Right ventricle myocardium inferior (tissue), 1 donor: ENCODE measurements around the gene FRRS1. TPM values are rescaled to one million over a fixed set of nuclear protein-coding genes. Genes with fewer than 3 reads are reported as not detected.
"Not testable (repeated sequence)": the region's sequence is repeated elsewhere in the genome, so short reads cannot be mapped to it uniquely, and the experiment has no call there.

ENCODE experiments used
- ATAC-seq: fragments of 200-7000 bp; cut with Tn5 transposase; one replicate; pipeline ENCODE4 v1.9.1; 2020; ENCODE audit warnings: mild to moderate bottlenecking, moderate library complexity
- DNase-seq: peaks from one replicate; pipeline ENCODE4 v3.0.0; 2021; ENCODE audit errors: missing footprints
- intact Hi-C: fragments of 100-400 bp; cut with DNase I; formaldehyde crosslinking; loops from one replicate; pipeline ENCODE4 v1.11.0; 2022
- total RNA-seq: library from RNA; stranded (reverse); fragmentation: NEBNext Ultra II Directional; extraction: Animal tissue kit (Norgen Biotek cat#: 25700); gene quantifications from one replicate; pipeline ENCODE4 v1.2.1, GENCODE V29; 2021
- donor health status: DM: no; HTN: yes; CAD: no; lungs with severe emphysema.

FRRS1 gene
- total RNA-seq, 1 donor from 2014 or later = 2.8 TPM

GRCh38 chr1:99772809-99773208 is 6.4 kb upstream of the FRRS1 start:
- no peak for DNase-seq
- ATAC-seq = no peak
- intact Hi-C loops = no loop called here

- DNase-seq (no peak), ATAC-seq (no peak)
- intact Hi-C loops = no loop called here
Measured at GRCh38 chr1:99771513-99771918, 5.1 kb upstream of the FRRS1 start.

GRCh38 chr1:99768524-99769245 is 2.2 kb upstream of the FRRS1 start:
- intact Hi-C loops = no loop called here
- ATAC-seq = no peak
- DNase-seq = no peak

DNA sequence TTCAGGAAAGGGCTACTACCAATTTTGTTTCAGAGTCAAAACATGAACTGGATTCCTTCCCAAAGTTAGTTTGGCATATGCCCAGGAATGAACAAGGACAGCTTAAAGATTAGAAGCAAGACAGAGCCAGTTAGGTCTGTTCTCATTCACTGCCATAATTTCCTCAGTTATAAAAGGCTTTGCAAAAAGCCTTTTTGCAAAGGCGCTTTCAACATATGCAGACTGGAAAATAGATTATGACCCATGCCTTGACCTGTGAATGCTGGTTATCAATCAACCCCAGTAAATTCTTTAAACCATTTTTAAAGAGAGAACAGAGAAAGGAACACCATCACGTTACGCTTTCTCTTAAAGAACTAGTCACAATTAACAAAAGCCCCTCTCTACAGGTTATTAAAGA is 1.7 kb upstream of the FRRS1 start:
- no peak for DNase-seq
- ATAC-seq = no peak
- intact Hi-C loops = no loop called here

- DNase-seq (no peak), ATAC-seq (no peak)
- intact Hi-C loops = no loop called here
Measured at GRCh38 chr1:99764909-99765308, 1.5 kb downstream of the FRRS1 start.

DNA sequence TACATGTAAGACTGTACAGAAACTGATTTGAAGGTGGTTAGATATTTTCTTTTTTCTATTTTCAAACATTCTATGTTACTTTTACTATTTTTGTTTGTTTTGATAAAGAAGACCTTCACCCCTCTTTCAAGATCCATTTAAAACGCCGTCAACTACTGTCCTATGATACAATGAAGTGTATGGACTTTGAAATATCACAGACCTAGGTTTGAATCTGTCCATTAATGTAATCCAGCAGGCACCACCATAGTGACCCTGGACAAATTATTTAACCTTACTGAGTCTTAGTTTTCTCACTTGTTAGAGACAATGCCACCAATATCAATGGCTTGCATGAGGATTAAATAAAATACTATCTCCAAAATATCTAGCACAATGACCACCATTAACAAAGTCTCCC is 2.0 kb downstream of the FRRS1 start:
- intact Hi-C loops = no loop called here
- DNase-seq (no peak), ATAC-seq (no peak)

- intact Hi-C loops = no loop called here
Measured at GRCh38 chr1:99763956-99764355, 2.5 kb downstream of the FRRS1 start.

GRCh38 chr1:99761774-99762173 is 4.7 kb downstream of the FRRS1 start:
- intact Hi-C loops = no loop called here
- no peak for ATAC-seq
- DNase-seq = no peak

More at GRCh38 chr1:99763956-99764355, 2.5 kb downstream of the FRRS1 start:
- DNase-seq = no peak
- no peak for ATAC-seq

DNA sequence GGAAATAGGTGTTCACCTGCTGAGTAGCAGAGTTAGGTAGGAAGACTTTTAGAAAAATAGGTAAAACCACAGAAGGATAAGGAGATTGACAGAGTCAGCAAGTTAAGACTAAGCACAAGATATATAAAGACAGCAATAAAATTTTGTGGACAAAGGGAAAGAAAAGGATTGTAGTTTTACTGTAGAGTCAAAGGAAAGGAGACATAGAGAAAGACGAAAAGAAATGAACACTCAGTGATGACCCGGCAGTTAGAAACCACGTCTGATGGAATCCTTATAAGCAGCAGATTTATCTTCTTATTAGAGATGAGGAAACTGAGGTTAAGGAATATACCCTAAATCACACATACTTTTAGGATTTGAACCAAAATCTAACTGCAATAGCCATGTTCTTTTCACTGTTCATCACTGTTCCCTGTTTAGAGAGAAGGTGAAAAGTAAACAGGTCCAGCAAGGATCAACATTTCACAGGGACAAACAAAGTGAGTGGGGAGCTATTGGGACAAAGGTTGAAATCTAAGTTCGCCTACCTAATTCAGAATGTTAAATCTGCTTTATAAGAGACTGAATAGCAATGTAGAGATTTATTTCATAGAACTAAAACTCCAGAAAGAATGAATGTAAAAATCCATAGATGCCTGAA is 6.8 kb downstream of the FRRS1 start:
- intact Hi-C loops = no loop called here
- DNase-seq (no peak), ATAC-seq (no peak)

GRCh38 chr1:99758686-99759517 is 7.5 kb downstream of the FRRS1 start:
- DNase-seq, intact Hi-C loops, ATAC-seq: not testable (repeated sequence)

- intact Hi-C loops = no loop called here
- no peak for DNase-seq
- no peak for ATAC-seq
Measured at GRCh38 chr1:99758073-99758511, 8.3 kb downstream of the FRRS1 start.

DNA sequence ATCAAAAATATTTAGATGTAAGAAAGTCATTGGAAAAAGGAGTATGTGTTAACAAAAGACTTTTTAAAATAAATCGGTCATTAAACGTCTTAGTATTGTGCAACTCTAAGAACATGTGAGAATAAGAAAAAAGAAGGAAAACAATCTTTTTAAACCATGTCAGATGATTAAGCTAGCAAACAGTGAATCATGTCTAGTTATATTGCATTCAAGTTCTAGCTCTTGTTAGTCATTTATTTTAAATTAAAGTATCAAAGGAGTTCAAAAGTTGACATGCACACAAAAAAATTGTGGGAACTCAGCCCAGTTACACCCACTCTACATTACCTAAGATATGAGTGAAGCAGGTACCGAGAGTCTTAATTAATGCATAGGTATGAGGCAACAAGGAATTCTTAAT is 9.8 kb downstream of the FRRS1 start:
- no peak for DNase-seq
- no peak for ATAC-seq
- intact Hi-C loops = no loop called here

GRCh38 chr1:99755664-99756063 is 10.8 kb downstream of the FRRS1 start:
- intact Hi-C loops = no loop called here
- ATAC-seq = no peak
- no peak for DNase-seq

DNA sequence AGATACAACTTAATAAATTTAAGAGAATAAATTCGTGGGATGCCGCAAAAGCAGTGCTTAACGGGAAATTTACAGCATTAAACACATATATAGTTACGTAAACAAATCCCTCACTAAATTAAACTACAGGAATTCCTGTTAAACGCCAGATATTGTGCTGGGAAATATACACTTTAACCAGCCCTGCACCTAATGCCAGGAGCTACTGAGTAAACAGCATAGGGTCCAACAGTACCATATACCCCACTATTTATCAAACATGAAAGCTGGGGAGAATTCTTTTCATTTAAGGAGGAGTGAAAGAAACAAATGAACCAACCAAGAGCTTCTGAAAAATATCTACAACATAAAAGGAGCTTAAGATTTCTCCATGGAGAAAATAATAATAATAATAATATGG is 11.7 kb downstream of the FRRS1 start:
- intact Hi-C loops = no loop called here
- no peak for ATAC-seq
- no peak for DNase-seq

DNA sequence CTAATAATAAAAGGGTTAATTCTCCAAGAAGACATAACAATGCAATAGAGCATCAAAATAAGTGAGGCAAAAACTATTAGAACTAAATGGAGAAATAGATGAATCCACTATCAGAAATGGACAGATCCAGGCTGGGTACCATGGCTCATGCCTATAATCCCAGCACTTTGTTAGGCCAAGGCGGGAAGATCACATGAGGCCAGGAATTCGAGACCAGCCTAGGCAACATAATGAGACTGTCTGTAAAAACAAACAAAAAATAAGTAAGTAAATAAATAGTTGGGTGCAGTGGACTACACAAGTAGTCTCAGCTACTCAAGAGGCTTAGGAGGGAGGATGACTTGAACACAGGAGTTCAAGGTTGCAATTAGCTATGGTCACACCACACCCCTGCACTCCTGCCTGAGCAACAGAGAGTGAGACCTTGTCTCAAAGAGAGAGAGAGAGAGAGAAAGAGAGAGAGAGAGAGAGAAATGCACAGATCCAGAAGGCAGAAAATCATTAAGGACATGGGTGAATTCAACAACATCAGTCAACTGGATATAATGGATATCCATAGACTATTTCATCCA is 12.3 kb downstream of the FRRS1 start:
- intact Hi-C loops = no loop called here
- DNase-seq (no peak), ATAC-seq (no peak)

DNA sequence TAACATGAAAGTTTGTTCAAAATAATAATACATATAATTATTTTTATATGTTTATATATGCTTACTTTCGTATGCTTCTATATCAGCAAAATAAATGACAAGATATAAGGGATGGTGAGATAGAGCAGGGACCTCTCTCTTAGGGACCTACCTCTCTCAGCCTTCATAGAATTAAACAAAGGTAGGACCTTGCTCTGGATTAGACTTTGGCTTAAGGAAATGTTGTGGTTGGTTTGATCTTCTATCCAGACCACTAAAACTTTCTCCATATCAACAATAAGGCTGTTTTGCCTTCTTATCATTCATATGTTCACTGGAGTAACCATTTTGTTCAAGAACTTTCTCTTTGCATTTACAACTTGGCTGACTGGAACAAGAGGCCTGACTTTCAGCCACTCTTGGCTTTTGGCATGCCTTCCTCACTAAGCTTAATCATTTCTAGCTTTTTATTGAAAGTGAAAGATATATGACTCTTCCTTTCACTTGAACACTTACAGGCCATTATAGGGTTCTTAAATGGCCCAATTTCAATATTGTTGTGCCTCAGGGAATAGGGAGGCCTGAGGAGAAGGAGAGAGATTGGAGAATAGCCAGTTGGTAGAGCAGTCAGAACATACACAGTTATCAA is 14.4 kb downstream of the FRRS1 start:
- ATAC-seq (no peak), DNase-seq (no peak)
- intact Hi-C loops = no loop called here

GRCh38 chr1:99749504-99750347 is 16.7 kb downstream of the FRRS1 start:
- intact Hi-C loops = no loop called here
- ATAC-seq (no peak), DNase-seq (no peak)

GRCh38 chr1:99748419-99748818 is 18.0 kb downstream of the FRRS1 start:
- DNase-seq (no peak), ATAC-seq (no peak)
- intact Hi-C loops = no loop called here
